SK-N-SH (cell line): ENCODE data around the gene CLTCL1.

Source experiments
- CHD2 ChIP-seq: fragments of 150-350 bp; IDR thresholded peaks from 2 replicates; pipeline ENCODE4 v1.6.1; 2018; ENCODE audit warnings: low read length; ENCODE audit not compliant: partially characterized antibody
- CTCF ChIP-seq: fragments of 200-600 bp; sonication (generic); IDR thresholded peaks from 2 replicates; pipeline ENCODE4 v1.6.1; 2017; ENCODE audit warnings: antibody characterized with exemption, mild to moderate bottlenecking, moderate library complexity
- GATA2 ChIP-seq: sonication (generic); formaldehyde crosslinking; IDR thresholded peaks from 2 replicates; pipeline ENCODE4 v1.5.0; 2020; ENCODE audit warnings: mild to moderate bottlenecking, missing genetic modification reagents
- MAX ChIP-seq: IDR thresholded peaks from 2 replicates; pipeline ENCODE4 v1.4.0; 2012; ENCODE audit warnings: low read depth
- MXI1 ChIP-seq: IDR thresholded peaks from 2 replicates; pipeline ENCODE4 v1.6.1; 2012; ENCODE audit warnings: mild to moderate bottlenecking, low read depth, low read length, improper control_type of control experiment
- NFIC ChIP-seq: IDR thresholded peaks from 2 replicates; pipeline ENCODE4 v1.4.0; 2012; ENCODE audit warnings: borderline replicate concordance
- POLR2AphosphoS5 ChIP-seq: IDR thresholded peaks from 2 replicates; pipeline ENCODE4 v1.6.1; 2012; ENCODE audit warnings: low read depth, low read length
- RAD21 ChIP-seq: IDR thresholded peaks from 2 replicates; pipeline ENCODE4 v1.6.1; 2012; ENCODE audit warnings: mild to moderate bottlenecking, low read length
- RCOR1 ChIP-seq: fragments of 150-350 bp; IDR thresholded peaks from 2 replicates; pipeline ENCODE4 v1.6.1; 2017; ENCODE audit warnings: antibody characterized with exemption, low read length
- SMC3 ChIP-seq: IDR thresholded peaks from 2 replicates; pipeline ENCODE4 v1.6.1; 2012; ENCODE audit warnings: low read depth, low read length, improper control_type of control experiment
- TAF1 ChIP-seq: IDR thresholded peaks from 2 replicates; pipeline ENCODE4 v1.6.1; 2012; ENCODE audit warnings: low read depth, mild to moderate bottlenecking, low read length, moderate library complexity, borderline replicate concordance
- USF2 ChIP-seq: fragments of 150-350 bp; IDR thresholded peaks from 2 replicates; pipeline ENCODE4 v1.6.1; 2017; ENCODE audit warnings: antibody characterized with exemption, low read length, low read depth, borderline replicate concordance

GRCh38 chr22:19131685-19132015, 159.9 kb downstream of the CLTCL1 start:
- TF ChIP-seq CHD2 (no peak), CTCF (no peak), RAD21 (no peak), MXI1 (no peak), SMC3 (no peak), TAF1 (no peak), RCOR1 (no peak), USF2 (no peak), MAX (no peak), NFIC (no peak), GATA2 (CRISPR knock-in tag) (no peak), POLR2AphosphoS5 (no peak)
